CD4-positive, alpha-beta T cell treated with Interferon gamma for 1 hour (primary cell): Measurements from ENCODE around the gene MARK4.

Experiments
- DNase-seq: peaks from one replicate; pipeline ENCODE4 v3.0.0-alpha.2; 2020

MARK4 gene

GRCh38 chr19:45344621-45345505 is 93.8 kb downstream of the MARK4 start:
- DNase-seq: no peak

- no peak for DNase-seq
Measured at GRCh38 chr19:45345506-45345860, 94.4 kb downstream of the MARK4 start.

- DNase-seq: no peak
Measured at GRCh38 chr19:45346449-45346848, 95.4 kb downstream of the MARK4 start.

- DNase-seq: no peak
Measured at GRCh38 chr19:45347570-45348366, 96.7 kb downstream of the MARK4 start.

GRCh38 chr19:45348367-45349125 is 97.5 kb downstream of the MARK4 start:
- DNase-seq: no peak

GRCh38 chr19:45349126-45349415 is 98.0 kb downstream of the MARK4 start:
- no peak for DNase-seq

GRCh38 chr19:45349430-45349941 is 98.4 kb downstream of the MARK4 start:
- DNase-seq: no peak

- no peak for DNase-seq
Measured at GRCh38 chr19:45350477-45351058, 99.5 kb downstream of the MARK4 start.

- no peak for DNase-seq
Measured at GRCh38 chr19:45351401-45351952, 100.4 kb downstream of the MARK4 start.

GRCh38 chr19:45352062-45352461 is 101.0 kb downstream of the MARK4 start:
- DNase-seq: no peak

- DNase-seq: no peak
Measured at GRCh38 chr19:45352471-45352870, 101.4 kb downstream of the MARK4 start.

GRCh38 chr19:45352914-45353796 is 102.1 kb downstream of the MARK4 start:
- DNase-seq: no peak

- DNase-seq: no peak
Measured at GRCh38 chr19:45354241-45354842, 103.3 kb downstream of the MARK4 start.
